RWPE1 (cell line): ENCODE results near the gene SLC29A4.
"Not testable (repeated sequence)": the region's sequence is repeated elsewhere in the genome, so short reads cannot be mapped to it uniquely, and the experiment has no call there.

ENCODE experiments used
- CTCF ChIA-PET: fragments of 350-600 bp; sonication (Branson Sonifier 250); formaldehyde crosslinking; extraction: SDS; loops from one replicate; lab custom pipeline; 2021; lab: Yijun Ruan, JAX
- POLR2A ChIA-PET: fragments of 400-600 bp; formaldehyde crosslinking; extraction: SDS; loops from one replicate; lab custom pipeline; 2020; ENCODE audit warnings: antibody characterized with exemption; ENCODE audit not compliant: low non-redundant PET; lab: Yijun Ruan, JAX
- DNase-seq: peaks from one replicate; pipeline ENCODE4 v3.0.0; 2012; ENCODE audit warnings: low spot score
- H3K27ac ChIP-seq: fragments of 450-650 bp; 2 replicates; pipeline ENCODE4 v1.5.1; 2017
- CTCF ChIP-seq: fragments of 450-650 bp; conservative IDR thresholded peaks from 2 replicates; pipeline ENCODE4 v1.5.1; 2017; ENCODE audit warnings: low read depth, mild to moderate bottlenecking

SLC29A4 gene

GRCh38 chr7:5274441-5274840 is 8.3 kb upstream of the SLC29A4 start:
- TF ChIP-seq CTCF = no peak
- ChIA-PET CTCF (no interaction called here), POLR2A (no interaction called here)
- DNase-seq = no peak
- H3K27ac ChIP-seq = no peak overlapping the region

GRCh38 chr7:5274985-5275431 is 7.7 kb upstream of the SLC29A4 start:
- POLR2A ChIA-PET, H3K27ac ChIP-seq, CTCF ChIA-PET, DNase-seq: not testable (repeated sequence)

- H3K27ac ChIP-seq, DNase-seq, POLR2A ChIA-PET, CTCF ChIA-PET: not testable (repeated sequence)
Measured at GRCh38 chr7:5275510-5275909, 7.2 kb upstream of the SLC29A4 start.

GRCh38 chr7:5276123-5276522 is 6.6 kb upstream of the SLC29A4 start:
- CTCF ChIA-PET, H3K27ac ChIP-seq, DNase-seq, POLR2A ChIA-PET: not testable (repeated sequence)

- H3K27ac ChIP-seq = no peak overlapping the region
- ChIA-PET CTCF (no interaction called here), POLR2A (no interaction called here)
- no peak for DNase-seq
- no peak for TF ChIP-seq CTCF
Measured at GRCh38 chr7:5276611-5277010, 6.1 kb upstream of the SLC29A4 start.

GRCh38 chr7:5278766-5279165 is 4.0 kb upstream of the SLC29A4 start:
- H3K27ac ChIP-seq = no peak overlapping the region
- no peak for TF ChIP-seq CTCF
- DNase-seq = no peak
- POLR2A ChIA-PET = no interaction called here
- CTCF ChIA-PET = no interaction called here

- DNase-seq = no peak
- ChIA-PET POLR2A (interaction anchor here (0.6 to 0.7 kb wide), 2 partner anchors 53 to 712 kb away, joined by 3 to 9 read pairs; no protein-coding TSS in a partner anchor), CTCF (interaction anchor here (0.6 kb wide), 4 partner anchors 161 to 981 kb away, joined by 3 to 10 read pairs (median 4); no protein-coding TSS in a partner anchor)
- H3K27ac ChIP-seq = no peak overlapping the region
- no peak for TF ChIP-seq CTCF
Measured at GRCh38 chr7:5279734-5280133, 3.0 kb upstream of the SLC29A4 start.

- H3K27ac ChIP-seq, CTCF ChIA-PET, DNase-seq, POLR2A ChIA-PET: not testable (repeated sequence)
Measured at GRCh38 chr7:5281598-5282500, 894 bp upstream of the SLC29A4 start.
